HCT116 (cell line): ENCODE data around the gene SLC6A12. TPM values are rescaled to one million over a fixed set of nuclear protein-coding genes. Genes with fewer than 3 reads are reported as not detected.

Experiments
- ATAC-seq: fragments of 200-7000 bp; cut with Tn5 transposase; 2 replicates; pipeline ENCODE4 v1.9.1; 2020; ENCODE audit warnings: mild to moderate bottlenecking, moderate library complexity
- BruUV-seq: library from RNA; stranded (reverse); fragments of 400-500 nt; replicated peaks from 2 replicates; lab custom pipeline; 2021; lab: Mats Ljungman, UMichigan
- CTCF ChIA-PET: fragments of 300-600 bp; sonication (Branson Sonifier 250); formaldehyde crosslinking; loops from one replicate; lab custom pipeline; 2021; ENCODE audit warnings: antibody characterized with exemption; lab: Charles Lee
- POLR2A ChIA-PET: fragments of 300-600, 350-600 bp; sonication (Branson Sonifier 250); formaldehyde crosslinking; loops from one replicate; lab custom pipeline; 2021; ENCODE audit warnings: antibody characterized with exemption; lab: Charles Lee
- RAD21 ChIA-PET, 2 experiments: fragments of 300-600 bp; sonication (Branson Sonifier 250); formaldehyde crosslinking; loops; one replicate each; lab custom pipeline; 2023; ENCODE audit warnings: low total read pairs in 2 of 2; ENCODE audit not compliant: uncharacterized antibody in 2 of 2, unreplicated experiment in 2 of 2, low non-redundant PET in 1 of 2; lab: Charles Lee
- DNase-seq: peaks from one replicate; pipeline ENCODE4 v3.0.0-alpha.2; 2010; ENCODE audit warnings: low read depth, low spot score
- H2AFZ ChIP-seq: fragments of 200-600 bp; shearing (Covaris generic), sonication (generic); 2 replicates; pipeline ENCODE4 v1.6.1; 2017; ENCODE audit warnings: low read depth, mixed run types, mixed read lengths, antibody characterized with exemption, low read length; ENCODE audit not compliant: poor library complexity, severe bottlenecking
- H3K27ac ChIP-seq: 2 replicates; pipeline ENCODE4 v1.5.1; 2012; ENCODE audit warnings: low read depth, low read length
- H3K27me3 ChIP-seq: fragments of 200-600 bp; sonication (generic); 2 replicates; pipeline ENCODE4 v1.6.1; 2016; ENCODE audit warnings: mixed run types, low read length, mixed read lengths; ENCODE audit not compliant: insufficient read depth
- H3K36me3 ChIP-seq, 2 experiments: fragments of 200-500 bp in 1 of 2; fragments of 200-600 bp in 1 of 2; sonication (Bioruptor generic) in 1 of 2; sonication (generic) in 1 of 2; 2 replicates each; pipeline versions ENCODE4 v1.5.1 to v1.6.1; 2014 to 2016; ENCODE audit warnings: low read length in 2 of 2, inconsistent platforms in 1 of 2, mixed read lengths in 1 of 2, mixed run types in 1 of 2; ENCODE audit not compliant: insufficient read depth in 2 of 2, control insufficient read depth in 1 of 2
- H3K4me1 ChIP-seq, 2 experiments: fragments of 200-600 bp in 1 of 2; sonication (generic) in 1 of 2; 2 replicates each; pipeline versions ENCODE4 v1.5.1 to v1.6.1; 2012 to 2017; ENCODE audit warnings: low read length in 2 of 2, inconsistent platforms in 1 of 2, mild to moderate bottlenecking in 1 of 2, mixed read lengths in 1 of 2, mixed run types in 1 of 2, moderate library complexity in 1 of 2; ENCODE audit not compliant: insufficient read depth in 2 of 2, control insufficient read depth in 1 of 2
- H3K4me2 ChIP-seq: fragments of 200-600 bp; sonication (generic); 2 replicates; pipeline ENCODE4 v1.6.1; 2017; ENCODE audit warnings: mixed run types, low read length, mixed read lengths
- H3K4me3 ChIP-seq, 2 experiments: fragments of 200-600 bp in 1 of 2; sonication (generic) in 1 of 2; replicated peaks in 1 of 2; 2 replicates each; pipeline ENCODE4 v1.5.1; 2011 to 2016; ENCODE audit warnings: low read length in 2 of 2, control low read depth in 1 of 2, low read depth in 1 of 2, mild to moderate bottlenecking in 1 of 2, mixed read lengths in 1 of 2, mixed run types in 1 of 2
- H3K79me2 ChIP-seq: fragments of 200-600 bp; sonication (generic); 2 replicates; pipeline ENCODE4 v1.6.1; 2017; ENCODE audit warnings: mild to moderate bottlenecking, mixed run types, low read length, moderate library complexity, mixed read lengths; ENCODE audit not compliant: insufficient read depth
- H3K9ac ChIP-seq: fragments of 200-600 bp; sonication (generic); 2 replicates; pipeline ENCODE4 v1.6.1; 2016; ENCODE audit warnings: low read length, mixed read lengths
- H3K9me2 ChIP-seq: fragments of 200-600 bp; sonication (generic), shearing (Covaris generic); 2 replicates; pipeline ENCODE4 v1.6.1; 2017; ENCODE audit warnings: mixed run types, mild to moderate bottlenecking, moderate library complexity; ENCODE audit not compliant: insufficient read depth
- H3K9me3 ChIP-seq, 2 experiments: fragments of 200-500 bp in 1 of 2; fragments of 200-600 bp in 1 of 2; sonication (Bioruptor generic) in 1 of 2; sonication (generic) in 1 of 2; 2 replicates each; pipeline ENCODE4 v1.6.1; 2014 to 2017; ENCODE audit warnings: low read length in 2 of 2, mixed read lengths in 2 of 2, inconsistent platforms in 1 of 2, low read depth in 1 of 2, mild to moderate bottlenecking in 1 of 2, mixed run types in 1 of 2, moderate library complexity in 1 of 2; ENCODE audit not compliant: control insufficient read depth in 1 of 2, insufficient read depth in 1 of 2
- H4K20me1 ChIP-seq: fragments of 200-600 bp; sonication (generic), shearing (Covaris generic); 2 replicates; pipeline ENCODE4 v1.6.1; 2017; ENCODE audit warnings: mixed run types, mild to moderate bottlenecking, moderate library complexity; ENCODE audit not compliant: insufficient read depth
- ATF3 ChIP-seq: IDR thresholded peaks from 2 replicates; pipeline ENCODE4 v1.6.1; 2012
- CBX3 ChIP-seq: IDR thresholded peaks from 2 replicates; pipeline ENCODE4 v1.6.1; 2012; ENCODE audit warnings: low read depth
- CEBPB ChIP-seq: IDR thresholded peaks from 2 replicates; pipeline ENCODE4 v1.6.1; 2012; ENCODE audit warnings: low read depth
- CTCF ChIP-seq, 3 experiments: fragments of 200-600 bp in 1 of 3; sonication (generic) in 1 of 3; IDR thresholded peaks in 2 of 3; conservative IDR thresholded peaks in 1 of 3; 2 replicates each; pipeline ENCODE4 v1.5.1; 2012 to 2017; ENCODE audit warnings: low read depth in 2 of 3, low read length in 2 of 3, antibody characterized with exemption in 1 of 3, borderline replicate concordance in 1 of 3, control low read depth in 1 of 3, mild to moderate bottlenecking in 1 of 3, mixed read lengths in 1 of 3, mixed run types in 1 of 3, moderate library complexity in 1 of 3; ENCODE audit not compliant: insufficient read depth in 1 of 3
- EGR1 ChIP-seq: IDR thresholded peaks from 2 replicates; pipeline ENCODE4 v1.6.1; 2012; ENCODE audit warnings: low read depth
- ELF1 ChIP-seq: IDR thresholded peaks from 2 replicates; pipeline ENCODE4 v1.6.1; 2012; ENCODE audit warnings: low read depth, borderline replicate concordance
- EZH2phosphoT487 ChIP-seq: fragments of 200-600 bp; IDR thresholded peaks from 2 replicates; pipeline ENCODE4 v1.6.1; 2018; ENCODE audit warnings: antibody characterized with exemption, borderline replicate concordance
- FOSL1 ChIP-seq: IDR thresholded peaks from 2 replicates; pipeline ENCODE4 v1.6.1; 2012; ENCODE audit warnings: low read depth
- JUND ChIP-seq: IDR thresholded peaks from 2 replicates; pipeline ENCODE4 v1.6.1; 2012
- MAX ChIP-seq: IDR thresholded peaks from 2 replicates; pipeline ENCODE4 v1.6.1; 2012
- POLR2A ChIP-seq: IDR thresholded peaks from 2 replicates; pipeline ENCODE4 v1.7.0; 2011; ENCODE audit warnings: borderline replicate concordance; ENCODE audit not compliant: insufficient read depth, insufficient read length; ENCODE audit errors: extremely low read depth
- POLR2AphosphoS5 ChIP-seq: IDR thresholded peaks from 2 replicates; pipeline ENCODE4 v1.6.1; 2011; ENCODE audit warnings: mild to moderate bottlenecking, low read depth, low read length, moderate library complexity
- RAD21 ChIP-seq: IDR thresholded peaks from 2 replicates; pipeline ENCODE4 v1.6.1; 2012; ENCODE audit warnings: low read depth, mild to moderate bottlenecking
- SP1 ChIP-seq: IDR thresholded peaks from 2 replicates; pipeline ENCODE4 v1.6.1; 2012; ENCODE audit warnings: low read depth
- SRF ChIP-seq: IDR thresholded peaks from 2 replicates; pipeline ENCODE4 v1.6.1; 2012; ENCODE audit warnings: low read depth
- TCF7L2 ChIP-seq: IDR thresholded peaks from 2 replicates; pipeline ENCODE4 v1.7.0; 2011; ENCODE audit warnings: borderline replicate concordance, inconsistent platforms; ENCODE audit not compliant: insufficient read depth, insufficient read length; ENCODE audit errors: extremely low read depth
- YY1 ChIP-seq: IDR thresholded peaks from 2 replicates; pipeline ENCODE4 v1.6.1; 2011; ENCODE audit warnings: low read length, low read depth, moderate library complexity, mild to moderate bottlenecking; ENCODE audit not compliant: insufficient replicate concordance; ENCODE audit errors: extremely low read depth
- ZBTB33 ChIP-seq: IDR thresholded peaks from 2 replicates; pipeline ENCODE4 v1.6.1; 2011; ENCODE audit warnings: mild to moderate bottlenecking, low read length, moderate library complexity; ENCODE audit not compliant: insufficient replicate concordance; ENCODE audit errors: extremely low read depth
- ZFX ChIP-seq: fragments of 450-650 bp; IDR thresholded peaks from 2 replicates; pipeline ENCODE4 v1.6.1; 2017
- ZNF274 ChIP-seq: fragments of 200-500 bp; sonication (Bioruptor generic); IDR thresholded peaks from 2 replicates; pipeline ENCODE4 v1.6.1; 2014; ENCODE audit warnings: mild to moderate bottlenecking, low read depth, low read length, inconsistent platforms
- intact Hi-C: fragments of 100-400 bp; cut with micrococcal nuclease; formaldehyde crosslinking; loops from 2 replicates; pipeline ENCODE4 v1.10.0; 2022
- total RNA-seq: library from RNA; stranded (reverse); gene quantifications from one replicate; pipeline ENCODE4 v1.2.1, GENCODE V29; 2021; ENCODE audit not compliant: unreplicated experiment

The SLC6A12 gene
- total RNA-seq, 1 experiment from 2014 or later: 0.64 TPM

GRCh38 chr12:209851-210250 lies 4.1 kb downstream of the SLC6A12 start (continued):
- TF ChIP-seq ZNF274: no peak
- no peak for TF ChIP-seq TCF7L2
- TF ChIP-seq CBX3: no peak
- TF ChIP-seq SP1: no peak
- TF ChIP-seq ELF1: no peak
- no peak for TF ChIP-seq JUND
- TF ChIP-seq CEBPB: no peak
- no peak for TF ChIP-seq CTCF (IDR thresholded peaks at IDR 0.05 in 2 of 3, conservative IDR thresholded peaks at IDR 0.05 in 1 of 3; ENCODE audit: borderline replicate concordance in 1 of 3, insufficient read depth in 1 of 3, low read depth in 2 of 3, low read length in 2 of 3)
- no peak for TF ChIP-seq POLR2A
- no peak for TF ChIP-seq RAD21
- TF ChIP-seq, all 23 proteins: peak for 0

- H3K27ac ChIP-seq: no peak overlapping the region
- ChIA-PET RAD21 (no interaction called here), POLR2A (no interaction called here), CTCF (interaction anchor here (1.3 kb wide), 1 partner anchor 11 kb away, joined by 4 read pairs; no protein-coding TSS in a partner anchor)
- H3K9me3 ChIP-seq: no peaks in the 10 kb centered on the region
- H3K4me1 ChIP-seq: no peaks in the 10 kb centered on the region
- no peak overlapping the region for H2AFZ ChIP-seq
- no peaks in the 10 kb centered on the region for H3K9me2 ChIP-seq
- intact Hi-C loops: no loop called here
- no TSS peak for BruUV-seq
- H4K20me1 ChIP-seq: no peaks in the 10 kb centered on the region
- H3K4me3 ChIP-seq: no peak overlapping the region
- no peak overlapping the region for H3K9ac ChIP-seq
- no peaks in the 10 kb centered on the region for H3K36me3 ChIP-seq
- DNase-seq: no peak
- H3K4me2 ChIP-seq: no peak overlapping the region
- ATAC-seq: no peak
- no peaks in the 10 kb centered on the region for H3K79me2 ChIP-seq
- H3K27me3 ChIP-seq: no peaks in the 10 kb centered on the region; the same call in 1 of the 2 replicates
- no peak for TF ChIP-seq RAD21
- no peak for TF ChIP-seq EZH2phosphoT487
- no peak for TF ChIP-seq MAX
- TF ChIP-seq CTCF (IDR thresholded peaks at IDR 0.05 in 2 of 3, conservative IDR thresholded peaks at IDR 0.05 in 1 of 3; ENCODE audit: borderline replicate concordance in 1 of 3, insufficient read depth in 1 of 3, low read depth in 2 of 3, low read length in 2 of 3): no peak
- TF ChIP-seq YY1: no peak
- no peak for TF ChIP-seq SP1
- no peak for TF ChIP-seq ATF3
- no peak for TF ChIP-seq POLR2AphosphoS5
- TF ChIP-seq POLR2A: no peak
- no peak for TF ChIP-seq ZFX
- no peak for TF ChIP-seq ZBTB33
- no peak for TF ChIP-seq CBX3
- no peak for TF ChIP-seq SRF
- TF ChIP-seq FOSL1: no peak
- TF ChIP-seq EGR1: no peak
- TF ChIP-seq JUND: no peak
Observed at GRCh38 chr12:209246-209645, 4.7 kb downstream of the SLC6A12 start.
